GM19238 (cell line): ENCODE measurements around the gene CLGN.
"Not testable (repeated sequence)": the region's sequence is repeated elsewhere in the genome, so short reads cannot be mapped to it uniquely, and the experiment has no call there.

Experiments used
- DNase-seq: peaks from one replicate; pipeline ENCODE4 v3.0.0; 2011; ENCODE audit warnings: low spot score; ENCODE audit not compliant: insufficient read length

CLGN gene

GRCh38 chr4:140427106-140427918, at the start of gene CLGN:
TSS of gene CLGN (minus strand) at chr4:140427648. CDS start at chr4:140413078, 14,570 bp downstream.
- peak; percentile 43 for DNase-seq

GRCh38 chr4:140472156-140472555, 44.7 kb upstream of the CLGN start:
- DNase-seq = no peak

- DNase-seq = no peak
Measured at GRCh38 chr4:140469791-140470733, 42.6 kb upstream of the CLGN start.

- no peak for DNase-seq
Measured at GRCh38 chr4:140466146-140466545, 38.7 kb upstream of the CLGN start.

- no peak for DNase-seq
Measured at GRCh38 chr4:140463614-140464013, 36.2 kb upstream of the CLGN start.

GRCh38 chr4:140463182-140463581, 35.7 kb upstream of the CLGN start:
- DNase-seq = no peak

GRCh38 chr4:140450352-140450751, 22.9 kb upstream of the CLGN start:
- no peak for DNase-seq

- no peak for DNase-seq
Measured at GRCh38 chr4:140448830-140449229, 21.4 kb upstream of the CLGN start.

- no peak for DNase-seq
Measured at GRCh38 chr4:140448162-140448561, 20.7 kb upstream of the CLGN start.

GRCh38 chr4:140444347-140444746, 16.9 kb upstream of the CLGN start:
- not testable (repeated sequence) for DNase-seq

GRCh38 chr4:140439644-140440142, 12.2 kb upstream of the CLGN start:
- no peak for DNase-seq

GRCh38 chr4:140427919-140428471, 547 bp upstream of the CLGN start:
- DNase-seq = no peak

- DNase-seq = no peak
Measured at GRCh38 chr4:140426610-140427105, 790 bp downstream of the CLGN start.

- DNase-seq = no peak
Measured at GRCh38 chr4:140423106-140423505, 4.3 kb downstream of the CLGN start.

- not testable (repeated sequence) for DNase-seq
Measured at GRCh38 chr4:140413130-140413969, 14.1 kb downstream of the CLGN start.

- DNase-seq = no peak
Measured at GRCh38 chr4:140408974-140409373, 18.5 kb downstream of the CLGN start.

GRCh38 chr4:140406292-140406691, 21.2 kb downstream of the CLGN start:
- no peak for DNase-seq

GRCh38 chr4:140400111-140400510, 27.3 kb downstream of the CLGN start:
- DNase-seq = no peak

GRCh38 chr4:140395668-140396067, 31.8 kb downstream of the CLGN start:
- DNase-seq = no peak

GRCh38 chr4:140388015-140388414, 39.4 kb downstream of the CLGN start:
- DNase-seq = no peak

- DNase-seq = no peak
Measured at GRCh38 chr4:140382732-140383131, 44.7 kb downstream of the CLGN start.
